Right lobe of liver (tissue), 6 donors: ENCODE measurements around the gene RFC3. TPM values are rescaled to one million over a fixed set of nuclear protein-coding genes. Genes with fewer than 3 reads are reported as not detected.
A peak's percentile ranks its signal among the peaks of the same experiment; 100 is the strongest.

Experiments
- ATAC-seq, 4 donors: fragments of 200-7000 bp; cut with Tn5 transposase; one replicate each; pipeline ENCODE4 v1.9.1; 2020; ENCODE audit warnings: mild to moderate bottlenecking in 4 of 4, moderate library complexity in 4 of 4
- DNase-seq, 3 donors: peaks; one replicate each; pipeline ENCODE4 v3.0.0-alpha.2; 2020
- H3K27ac ChIP-seq, 3 donors: fragments of 200-600 bp; one replicate each; pipeline ENCODE4 v1.8.0; 2022
- H3K27me3 ChIP-seq, 2 donors: fragments of 200-600 bp; one replicate each; pipeline ENCODE4 v1.8.0; 2022
- H3K36me3 ChIP-seq, 4 donors: fragments of 200-600 bp; sonication (generic) in 1 of 4; one replicate each; pipeline versions ENCODE4 v1.5.1 to v1.8.0; 2017 to 2022; ENCODE audit warnings: control low read depth in 1 of 4
- H3K4me1 ChIP-seq, 4 donors: fragments of 200-600 bp; sonication (generic) in 1 of 4; one replicate each; pipeline versions ENCODE4 v1.5.1 to v1.8.0; 2017 to 2022; ENCODE audit warnings: control low read depth in 1 of 4
- H3K4me3 ChIP-seq, 3 donors: fragments of 200-600 bp; one replicate each; pipeline ENCODE4 v1.8.0; 2022
- H3K9me3 ChIP-seq, 4 donors: fragments of 200-600 bp; sonication (generic) in 1 of 4; one replicate each; pipeline versions ENCODE4 v1.5.1 to v1.8.0; 2017 to 2022; ENCODE audit warnings: control low read depth in 1 of 4
- CTCF ChIP-seq, 4 donors: fragments of 200-600 bp in 3 of 4; fragments of 450-650 bp in 1 of 4; IDR thresholded peaks; one replicate each; pipeline versions ENCODE4 v1.5.1 to v1.8.0; 2016 to 2022; ENCODE audit warnings: antibody characterized with exemption in 4 of 4, mild to moderate bottlenecking in 2 of 4
- POLR2A ChIP-seq: fragments of 450-650 bp; IDR thresholded peaks from one replicate; pipeline ENCODE4 v1.6.1; 2017; ENCODE audit warnings: antibody characterized with exemption, mild to moderate bottlenecking
- WGBS: methylation state at CpG from one replicate; pipeline ENCODE4 v1.1.6; 2018; ENCODE audit warnings: low coverage, low lambda C conversion rate; ENCODE audit not compliant: insufficient coverage; ENCODE audit errors: missing lambda C conversion rate; 5-methylcytosine and 5-hydroxymethylcytosine counted together
- intact Hi-C, 2 donors: fragments of 100-400 bp; cut with DNase I; formaldehyde crosslinking; loops; one replicate each; pipeline versions ENCODE4 v1.11.2 to v1.14.1; 2022
- small RNA-seq, 2 experiments: library from RNA; depleted of rRNA; stranded (forward); fragments of <200 nt; gene quantifications; one replicate each; pipeline ENCODE3, GENCODE V24; 2016
- total RNA-seq, 6 experiments: library from RNA; depleted of rRNA in 2 of 6; stranded (reverse); fragments of >200 nt in 2 of 6; fragmentation: NEBNext Ultra II Directional in 3 of 6; extraction: Animal tissue kit (Norgen Biotek cat#: 25700) in 3 of 6; gene quantifications; one replicate each; pipeline versions ENCODE4 v1.1.0 to v1.2.4, GENCODE V29; 2016 to 2023
- donor health status: DM: no; HTN: yes; CAD: no.
- donor health status: DM: no; HTN: no; CAD: no.
- donor health status: DM: no; HTN: no; CAD: no.
- donor health status: DM: no; HTN: yes; CAD: no.
- donor health status: DM: no; HTN: yes; CAD: no.

Gene RFC3
- total RNA-seq, 6 experiments from 2014 or later = 1.6 to 10.0 (median 2.4) TPM

DNA sequence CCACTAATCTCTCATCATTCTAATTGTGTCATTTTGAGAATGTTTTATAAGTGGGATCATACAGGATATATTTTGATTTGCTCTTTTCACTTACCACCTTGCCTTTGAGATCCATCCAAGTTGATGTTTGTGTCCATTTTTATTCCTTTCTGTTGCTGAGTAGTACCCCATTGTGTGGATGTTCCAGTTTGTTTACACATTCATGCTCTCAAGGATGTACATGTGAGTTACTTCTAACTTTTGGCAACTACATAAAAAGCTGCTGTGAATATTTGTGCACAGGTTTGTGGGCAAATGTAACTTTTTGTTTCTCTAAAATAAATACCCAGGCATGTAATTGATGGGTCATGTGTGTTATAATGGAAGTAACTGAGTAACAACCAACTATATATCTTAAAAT lies 64.9 kb downstream of the RFC3 start:
- Histone ChIP-seq H3K27me3 (no peaks in the 10 kb centered on the region), H3K36me3 (no peaks in the 10 kb centered on the region), H3K27ac (no peak overlapping the region), H3K4me3 (no peak overlapping the region), H3K9me3 (no peaks in the 10 kb centered on the region), H3K4me1 (peaks cover 0 to 6% (median 0%) of the 10 kb centered on the region in 4 donors)
- no peak for DNase-seq
- intact Hi-C loops = no loop called here
- no peak for TF ChIP-seq CTCF (IDR thresholded peaks at IDR 0.05)
- TF ChIP-seq POLR2A = no peak
- no peak for ATAC-seq

GRCh38 chr13:33884531-33885220 lies 66.7 kb downstream of the RFC3 start:
- peak in 2 of 4 donors; percentile 43 to 53 for ATAC-seq
- no peaks in the 10 kb centered on the region for H3K9me3 ChIP-seq

More at GRCh38 chr13:33884531-33885220, 66.7 kb downstream of the RFC3 start:
- DNase-seq = no peak
- Histone ChIP-seq H3K4me3 (no peak overlapping the region), H3K4me1 (peaks cover 0 to 6% (median 0%) of the 10 kb centered on the region in 4 donors), H3K27ac (no peak overlapping the region), H3K36me3 (no peaks in the 10 kb centered on the region), H3K27me3 (no peaks in the 10 kb centered on the region)
- intact Hi-C loops = no loop called here
- TF ChIP-seq CTCF (IDR thresholded peaks at IDR 0.05) (no peak), POLR2A (no peak)
- WGBS = 43% methylated on average over 11 of the region's 11 CpGs

Small RNAs within 50 kb of the gene (small RNA-seq; reads per million reads assigned to genes)
- gene RNU5A-4P = 0 reads per million in 2 experiments
